ENCODE results near the gene PCCA. TPM values are rescaled to one million over a fixed set of nuclear protein-coding genes. Genes with fewer than 3 reads are reported as not detected.

The PCCA gene
- polyA plus RNA-seq, 1 of the 3 experiments (the other 2 are of a cell fraction), result 7.3 TPM

GRCh38 chr13:100063906-100064305 lies 25.0 kb upstream of the PCCA start:
- H4K20me1 ChIP-seq (ENCODE audit: insufficient read depth), result no peaks in the 10 kb centered on the region
- TF ChIP-seq FOXJ3 (CRISPR knock-in tag; IDR thresholded peaks at IDR 0.05), result no peak
- no peak for TF ChIP-seq MAX (IDR thresholded peaks at IDR 0.05; ENCODE audit: low read depth)
- TF ChIP-seq CHD2 (IDR thresholded peaks at IDR 0.05; ENCODE audit: low read length, partially characterized antibody), result no peak
- TF ChIP-seq USF2 (IDR thresholded peaks at IDR 0.05; ENCODE audit: borderline replicate concordance, low read depth, low read length), result no peak
- TF ChIP-seq NRF1 (IDR thresholded peaks at IDR 0.05; ENCODE audit: low read depth, low read length), result no peak
- TF ChIP-seq MEF2A (IDR thresholded peaks at IDR 0.05; ENCODE audit: borderline replicate concordance, low read depth), result no peak
- no peak for TF ChIP-seq TAF1 (IDR thresholded peaks at IDR 0.05; ENCODE audit: borderline replicate concordance, low read depth, low read length)
- no peak for TF ChIP-seq ELF1 (IDR thresholded peaks at IDR 0.05)
- no peak for TF ChIP-seq YY1 (IDR thresholded peaks at IDR 0.05; ENCODE audit: low read depth)
- TF ChIP-seq REST (IDR thresholded peaks at IDR 0.05; ENCODE audit: low read depth, low read length), result no peak
- TF ChIP-seq TCF12 (IDR thresholded peaks at IDR 0.05), result no peak
- TF ChIP-seq SMC3 (IDR thresholded peaks at IDR 0.05; ENCODE audit: low read depth, low read length), result no peak
- no peak for TF ChIP-seq GATA2 (CRISPR knock-in tag; IDR thresholded peaks at IDR 0.05)
- no peak for TF ChIP-seq NFIC (IDR thresholded peaks at IDR 0.05; ENCODE audit: borderline replicate concordance)
- no peaks in the 10 kb centered on the region for H3K9me3 ChIP-seq
- no peaks in the 10 kb centered on the region for H3K36me3 ChIP-seq (replicated peaks in 1 of 2; ENCODE audit: control insufficient read depth in 1 of 2, insufficient read depth in 2 of 2, low read length in 1 of 2)
- H3K4me2 ChIP-seq, result no peak overlapping the region
- H3K9me2 ChIP-seq, result no peaks in the 10 kb centered on the region
- H3K79me2 ChIP-seq (ENCODE audit: insufficient read depth), result no peaks in the 10 kb centered on the region
- 70% methylated on average over 5 of the region's 5 CpGs for WGBS (ENCODE audit: low lambda C conversion rate)
- H3K27me3 ChIP-seq (ENCODE audit: insufficient read depth), result no peaks in the 10 kb centered on the region
- ChIA-PET CTCF (no interaction called here), POLR2A (no interaction called here)
- H3F3A ChIP-seq (replicated peaks; ENCODE audit: insufficient read depth), result no peaks in the 10 kb centered on the region
- no peaks in the 10 kb centered on the region for H3K4me1 ChIP-seq (ENCODE audit: control insufficient read depth in 1 of 2, insufficient read depth in 2 of 2, low read depth in 1 of 2, low read length in 1 of 2)
- H3K9ac ChIP-seq, result no peak overlapping the region
- no peak overlapping the region for H3K4me3 ChIP-seq (ENCODE audit: low read depth in 2 of 2, low read length in 1 of 2)
- DNase-seq, result no peak
- H2AFZ ChIP-seq (ENCODE audit: low read depth), result no peak overlapping the region
- H3K27ac ChIP-seq (ENCODE audit: low read depth in 2 of 2, low read length in 1 of 2), result no peak overlapping the region
